Measurements from ENCODE around the gene APOB. TPM values are rescaled to one million over a fixed set of nuclear protein-coding genes. Genes with fewer than 3 reads are reported as not detected.

The APOB gene
- total and polyA plus RNA-seq, 2 of the 13 experiments (the other 11 are each of a cell fraction or from before 2014, with no cell fraction given) = 1,569 to 2,515 TPM

- TF ChIP-seq ZNF230 (CRISPR knock-in tag; IDR thresholded peaks at IDR 0.05) (no peak), TRIM24 (CRISPR knock-in tag; IDR thresholded peaks at IDR 0.05) (no peak), FOXK1 (CRISPR knock-in tag; IDR thresholded peaks at IDR 0.05; ENCODE audit: borderline replicate concordance, low read depth) (no peak), PHB2 (IDR thresholded peaks at IDR 0.05; ENCODE audit: partially characterized antibody) (no peak), FOXO1 (CRISPR knock-in tag; IDR thresholded peaks at IDR 0.05) (no peak), ATRX (CRISPR knock-in tag; IDR thresholded peaks at IDR 0.05; ENCODE audit: borderline replicate concordance) (no peak), ZNF878 (CRISPR knock-in tag; IDR thresholded peaks at IDR 0.05) (no peak), ZNF644 (CRISPR knock-in tag; IDR thresholded peaks at IDR 0.05; ENCODE audit: low read depth) (no peak), KDM5A (IDR thresholded peaks at IDR 0.05; ENCODE audit: borderline replicate concordance, low read length) (no peak), PTBP1 (IDR thresholded peaks at IDR 0.05; ENCODE audit: low read depth, low read length, poor library complexity, severe bottlenecking) (no peak), ZNF652 (CRISPR knock-in tag; IDR thresholded peaks at IDR 0.05; ENCODE audit: borderline replicate concordance, low read depth) (no peak), WIZ (CRISPR knock-in tag; IDR thresholded peaks at IDR 0.05) (no peak), IKZF1 (IDR thresholded peaks at IDR 0.05) (no peak), CCAR2 (optimal IDR thresholded peaks at IDR 0.05; ENCODE audit: low read depth, low read length) (no peak), ZNF678 (CRISPR knock-in tag; IDR thresholded peaks at IDR 0.05) (no peak), FOSL2 (CRISPR knock-in tag; IDR thresholded peaks at IDR 0.05) (no peak), ZNF800 (CRISPR knock-in tag; IDR thresholded peaks at IDR 0.05) (no peak), ATF4 (CRISPR knock-in tag; IDR thresholded peaks at IDR 0.05) (no peak), SNRNP70 (IDR thresholded peaks at IDR 0.05; ENCODE audit: low read depth, low read length) (no peak), PRDM10 (CRISPR knock-in tag; IDR thresholded peaks at IDR 0.05; ENCODE audit: low read depth) (no peak), ATF2 (CRISPR knock-in tag; IDR thresholded peaks at IDR 0.05) (no peak), CREB1 (IDR thresholded peaks at IDR 0.05) (no peak), CREB1 (CRISPR knock-in tag; IDR thresholded peaks at IDR 0.05) (0 out of 2 replicates have a peak, but pooled peaks have one; percentile 24)
These were observed 11.3 kb downstream of the APOB start (continued) for GRCh38 chr2:21032338-21033236.

Data from HepG2 (cell line).